ENCODE results near the gene HDAC4. TPM values are rescaled to one million over a fixed set of nuclear protein-coding genes. Genes with fewer than 3 reads are reported as not detected.

Gene HDAC4
- total RNA-seq, 1 donor: 28.3 TPM

DNA sequence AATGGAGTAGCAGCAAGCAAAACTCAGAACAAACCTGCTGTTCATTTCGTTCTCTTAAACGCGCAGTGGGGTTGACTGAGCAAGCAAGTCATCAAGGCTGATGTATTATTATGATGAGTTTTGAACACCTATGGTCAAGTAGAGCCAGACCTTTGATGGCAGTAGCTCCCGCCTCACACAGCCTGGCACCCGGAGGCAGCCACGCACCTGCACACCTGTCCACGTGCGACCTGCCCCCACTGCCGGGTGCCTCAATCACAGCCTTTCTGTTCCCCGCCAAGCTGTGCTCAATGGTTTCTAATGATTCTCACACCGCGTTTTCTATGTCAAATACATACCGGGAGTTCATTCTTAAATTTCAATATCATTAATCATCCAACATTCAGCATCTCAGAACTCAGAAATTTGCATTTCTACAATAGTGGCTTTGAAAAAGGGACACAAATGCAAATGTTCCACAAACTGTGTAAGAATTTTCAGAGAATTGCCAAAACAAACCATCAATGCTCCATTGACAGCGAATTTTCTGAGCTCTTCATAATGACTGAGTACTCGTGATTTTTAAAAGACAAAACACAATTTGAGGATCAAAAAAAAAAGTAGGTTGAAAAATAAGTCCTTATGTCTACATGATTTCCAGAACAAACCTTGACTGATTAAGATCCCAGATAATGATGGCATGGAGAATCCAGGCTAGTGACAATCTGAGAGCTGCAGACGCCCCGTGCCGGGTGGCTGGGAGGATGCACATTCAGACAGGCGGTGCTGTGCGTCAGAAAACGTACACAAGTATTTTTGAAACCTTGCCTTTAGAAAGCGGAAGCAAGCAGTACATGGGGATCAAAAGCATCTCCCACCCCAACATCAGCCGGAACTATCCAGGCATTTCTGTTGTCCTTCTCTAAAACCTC lies 56.6 kb downstream of the HDAC4 start:
- H3K4me3 ChIP-seq (ENCODE audit: low read depth, low read length): no peak overlapping the region
- TF ChIP-seq, protein P1, sequence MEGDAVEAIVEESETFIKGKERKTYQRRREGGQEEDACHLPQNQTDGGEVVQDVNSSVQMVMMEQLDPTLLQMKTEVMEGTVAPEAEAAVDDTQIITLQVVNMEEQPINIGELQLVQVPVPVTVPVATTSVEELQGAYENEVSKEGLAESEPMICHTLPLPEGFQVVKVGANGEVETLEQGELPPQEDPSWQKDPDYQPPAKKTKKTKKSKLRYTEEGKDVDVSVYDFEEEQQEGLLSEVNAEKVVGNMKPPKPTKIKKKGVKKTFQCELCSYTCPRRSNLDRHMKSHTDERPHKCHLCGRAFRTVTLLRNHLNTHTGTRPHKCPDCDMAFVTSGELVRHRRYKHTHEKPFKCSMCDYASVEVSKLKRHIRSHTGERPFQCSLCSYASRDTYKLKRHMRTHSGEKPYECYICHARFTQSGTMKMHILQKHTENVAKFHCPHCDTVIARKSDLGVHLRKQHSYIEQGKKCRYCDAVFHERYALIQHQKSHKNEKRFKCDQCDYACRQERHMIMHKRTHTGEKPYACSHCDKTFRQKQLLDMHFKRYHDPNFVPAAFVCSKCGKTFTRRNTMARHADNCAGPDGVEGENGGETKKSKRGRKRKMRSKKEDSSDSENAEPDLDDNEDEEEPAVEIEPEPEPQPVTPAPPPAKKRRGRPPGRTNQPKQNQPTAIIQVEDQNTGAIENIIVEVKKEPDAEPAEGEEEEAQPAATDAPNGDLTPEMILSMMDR (IDR thresholded peaks at IDR 0.05; ENCODE audit: insufficient read depth, low read length): no peak
- no peak for DNase-seq (ENCODE audit: low read depth)

DNA sequence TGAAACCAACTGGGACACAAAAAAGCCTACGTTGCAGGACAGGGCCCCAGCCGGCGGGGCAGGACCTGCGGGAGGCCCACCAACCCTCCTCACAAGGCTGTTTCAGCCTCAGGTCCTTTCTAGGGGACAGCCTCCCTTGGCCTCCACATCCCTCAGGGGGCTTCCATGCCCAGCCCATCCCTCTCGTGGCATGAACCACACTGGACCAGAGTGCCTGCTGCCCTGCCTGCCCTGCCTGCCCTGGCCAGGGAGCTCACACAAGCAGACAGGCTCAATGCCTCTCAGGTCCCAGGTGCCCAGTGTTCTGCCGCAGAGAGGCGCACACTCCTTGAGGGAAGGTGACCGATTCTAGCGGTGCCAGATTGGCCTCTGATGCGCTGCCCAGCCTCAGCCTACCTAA lies 57.4 kb downstream of the HDAC4 start:
- no peak overlapping the region for H3K4me3 ChIP-seq (ENCODE audit: low read depth, low read length)
- no peak for DNase-seq (ENCODE audit: low read depth)
- TF ChIP-seq, protein P1 (IDR thresholded peaks at IDR 0.05; ENCODE audit: insufficient read depth, low read length): no peak

DNA sequence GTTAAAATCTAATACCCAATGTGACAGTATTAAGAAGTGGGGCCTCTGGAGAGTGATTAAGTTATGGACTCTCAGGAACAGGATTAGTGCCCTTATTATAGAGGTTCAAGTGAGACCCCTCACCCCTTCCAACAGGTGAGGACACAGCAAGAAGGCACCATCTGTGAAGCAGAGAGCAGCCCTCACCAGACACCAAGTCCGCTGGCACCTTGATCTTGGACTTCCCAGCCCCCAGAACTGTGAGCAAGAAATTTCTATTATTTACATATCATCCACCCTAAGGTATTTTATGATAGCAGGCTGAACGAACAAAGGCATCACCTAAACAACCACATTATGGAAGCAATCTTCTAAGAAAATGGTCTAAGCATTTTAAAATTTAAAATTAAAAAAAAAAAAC lies 59.0 kb downstream of the HDAC4 start:
- DNase-seq (ENCODE audit: low read depth): no peak
- TF ChIP-seq, protein P1 (IDR thresholded peaks at IDR 0.05; ENCODE audit: insufficient read depth, low read length): no peak
- no peak overlapping the region for H3K4me3 ChIP-seq (ENCODE audit: low read depth, low read length)

DNA sequence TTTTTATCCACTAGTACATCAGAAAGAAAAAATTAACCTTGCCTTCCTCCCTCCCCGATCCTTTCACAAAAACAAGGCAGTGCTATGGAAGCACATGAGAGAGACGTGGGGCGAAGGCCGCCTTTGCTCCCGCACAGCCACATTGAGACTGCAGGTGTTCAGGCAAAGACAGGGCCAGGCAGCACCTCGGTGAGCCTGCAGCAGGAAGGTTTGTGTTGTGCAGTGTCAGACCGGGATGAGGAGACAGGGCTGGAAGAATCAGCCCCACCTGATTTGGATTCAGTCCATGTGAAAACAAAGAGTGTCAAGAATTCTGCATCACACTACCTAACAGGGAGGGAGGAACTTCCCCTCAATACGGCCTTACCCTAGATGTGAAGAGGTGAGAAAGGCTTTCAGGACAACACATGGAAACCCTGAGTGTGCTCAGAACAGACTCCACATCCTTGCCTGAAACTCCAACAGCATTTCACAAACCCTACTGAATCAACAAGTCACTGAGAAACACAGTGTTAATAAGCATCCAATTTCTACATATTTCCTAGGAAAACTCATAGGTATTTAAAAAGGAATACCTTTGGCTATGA lies 59.6 kb downstream of the HDAC4 start:
- TF ChIP-seq, protein P1 (IDR thresholded peaks at IDR 0.05; ENCODE audit: insufficient read depth, low read length): no peak
- H3K4me3 ChIP-seq (ENCODE audit: low read depth, low read length): no peak overlapping the region
- no peak for DNase-seq (ENCODE audit: low read depth)

GRCh38 chr2:239339726-239340601 lies 60.9 kb downstream of the HDAC4 start:
- no peak for DNase-seq (ENCODE audit: low read depth)
- TF ChIP-seq, protein P1 (IDR thresholded peaks at IDR 0.05; ENCODE audit: insufficient read depth, low read length): no peak
- H3K4me3 ChIP-seq (ENCODE audit: low read depth, low read length): no peak overlapping the region

- TF ChIP-seq, protein P1 (IDR thresholded peaks at IDR 0.05; ENCODE audit: insufficient read depth, low read length): no peak
- H3K4me3 ChIP-seq (ENCODE audit: low read depth, low read length): no peak overlapping the region
- no peak for DNase-seq (ENCODE audit: low read depth)
These were observed 61.6 kb downstream of the HDAC4 start for GRCh38 chr2:239339241-239339640.

Data from fibroblast of the aortic adventitia (primary cell).